RWPE2 (cell line): ENCODE results near the gene PRMT7.

Experiments used
- ATAC-seq: fragments of 200-7000 bp; cut with Tn5 transposase; 3 replicates; pipeline ENCODE4 v1.9.1; 2021; ENCODE audit warnings: low read depth
- DNase-seq: peaks from one replicate; pipeline ENCODE4 v3.0.0-alpha.2; 2020; ENCODE audit warnings: low spot score
- H3K27ac ChIP-seq: fragments of 450-650 bp; 2 replicates; pipeline ENCODE4 v1.5.1; 2017; ENCODE audit warnings: mild to moderate bottlenecking; ENCODE audit not compliant: poor library complexity, severe bottlenecking
- H3K27me3 ChIP-seq: fragments of 250-450 bp; sonication (Bioruptor Pico); 2 replicates; pipeline ENCODE4 v1.5.1; 2021; ENCODE audit warnings: mild to moderate bottlenecking, moderate library complexity; ENCODE audit not compliant: insufficient read depth, poor library complexity, severe bottlenecking
- H3K36me3 ChIP-seq: fragments of 250-450 bp; sonication (Bioruptor Pico); 2 replicates; pipeline ENCODE4 v1.5.1; 2020; ENCODE audit warnings: low read depth, mild to moderate bottlenecking, moderate library complexity
- H3K4me1 ChIP-seq: fragments of 250-450 bp; sonication (Bioruptor Pico); 2 replicates; pipeline ENCODE4 v1.5.1; 2021; ENCODE audit warnings: mild to moderate bottlenecking, moderate library complexity; ENCODE audit not compliant: insufficient read depth, poor library complexity, severe bottlenecking
- H3K4me3 ChIP-seq: fragments of 250-450 bp; sonication (Bioruptor Pico); 2 replicates; pipeline ENCODE4 v1.5.1; 2021; ENCODE audit warnings: mild to moderate bottlenecking, moderate library complexity; ENCODE audit not compliant: severe bottlenecking
- H3K9me3 ChIP-seq: fragments of 250-450 bp; sonication (Bioruptor Pico); 2 replicates; pipeline ENCODE4 v1.5.1; 2021; ENCODE audit warnings: mild to moderate bottlenecking, moderate library complexity; ENCODE audit not compliant: severe bottlenecking
- CTCF ChIP-seq: fragments of 450-650 bp; IDR thresholded peaks from one replicate; pipeline ENCODE4 v1.5.1; 2017; ENCODE audit warnings: mild to moderate bottlenecking, moderate library complexity; ENCODE audit not compliant: poor library complexity, severe bottlenecking

PRMT7 gene

GRCh38 chr16:68401871-68402747, 91.3 kb downstream of the PRMT7 start:
- Histone ChIP-seq H3K4me3 (no peak overlapping the region), H3K27me3 (no peaks in the 10 kb centered on the region), H3K36me3 (no peaks in the 10 kb centered on the region), H3K4me1 (no peaks in the 10 kb centered on the region), H3K27ac (no peak overlapping the region), H3K9me3 (no peaks in the 10 kb centered on the region)
- peak; percentile 35; the same call in 2 of the 3 replicates for ATAC-seq
- DNase-seq: no peak
- TF ChIP-seq CTCF: no peak

- no peak for ATAC-seq
- no peaks in the 10 kb centered on the region for H3K4me1 ChIP-seq
- no peaks in the 10 kb centered on the region for H3K36me3 ChIP-seq
- no peak overlapping the region for H3K4me3 ChIP-seq
- H3K9me3 ChIP-seq: no peaks in the 10 kb centered on the region
- no peak for DNase-seq
- H3K27me3 ChIP-seq: peaks cover 5% of the 10 kb centered on the region
- no peak for TF ChIP-seq CTCF
- no peak overlapping the region for H3K27ac ChIP-seq
Measured at GRCh38 chr16:68402748-68403040, 91.9 kb downstream of the PRMT7 start.

- Histone ChIP-seq H3K4me1 (no peaks in the 10 kb centered on the region), H3K4me3 (no peak overlapping the region), H3K9me3 (no peaks in the 10 kb centered on the region), H3K36me3 (no peaks in the 10 kb centered on the region), H3K27me3 (peaks cover 5% of the 10 kb centered on the region), H3K27ac (no peak overlapping the region)
- TF ChIP-seq CTCF: no peak
- DNase-seq: no peak
- ATAC-seq: no peak
Measured at GRCh38 chr16:68403177-68403576, 92.4 kb downstream of the PRMT7 start.

GRCh38 chr16:68403704-68404103, 92.9 kb downstream of the PRMT7 start:
- Histone ChIP-seq H3K36me3 (no peaks in the 10 kb centered on the region), H3K9me3 (no peaks in the 10 kb centered on the region), H3K27ac (no peak overlapping the region), H3K4me1 (no peaks in the 10 kb centered on the region), H3K4me3 (no peak overlapping the region), H3K27me3 (peaks cover 5% of the 10 kb centered on the region)
- ATAC-seq (no peak), DNase-seq (no peak)
- no peak for TF ChIP-seq CTCF

- ATAC-seq (no peak), DNase-seq (no peak)
- H3K36me3 ChIP-seq: no peaks in the 10 kb centered on the region
- no peaks in the 10 kb centered on the region for H3K9me3 ChIP-seq
- no peak overlapping the region for H3K4me3 ChIP-seq
- H3K27ac ChIP-seq: no peak overlapping the region
- no peak for TF ChIP-seq CTCF
- H3K4me1 ChIP-seq: no peaks in the 10 kb centered on the region
- H3K27me3 ChIP-seq: peaks cover 5% of the 10 kb centered on the region
Measured at GRCh38 chr16:68404736-68405345, 94.0 kb downstream of the PRMT7 start.
